IPS DF 19.7 (cell line): ENCODE data around the gene HMGB4.

Experiments
- DNase-seq: peaks from one replicate; pipeline ENCODE4 v3.0.0-alpha.2; 2013; ENCODE audit warnings: low read depth, low spot score

HMGB4 gene

GRCh38 chr1:33898406-33898805, 34.5 kb downstream of the HMGB4 start:
- DNase-seq, result no peak

DNA sequence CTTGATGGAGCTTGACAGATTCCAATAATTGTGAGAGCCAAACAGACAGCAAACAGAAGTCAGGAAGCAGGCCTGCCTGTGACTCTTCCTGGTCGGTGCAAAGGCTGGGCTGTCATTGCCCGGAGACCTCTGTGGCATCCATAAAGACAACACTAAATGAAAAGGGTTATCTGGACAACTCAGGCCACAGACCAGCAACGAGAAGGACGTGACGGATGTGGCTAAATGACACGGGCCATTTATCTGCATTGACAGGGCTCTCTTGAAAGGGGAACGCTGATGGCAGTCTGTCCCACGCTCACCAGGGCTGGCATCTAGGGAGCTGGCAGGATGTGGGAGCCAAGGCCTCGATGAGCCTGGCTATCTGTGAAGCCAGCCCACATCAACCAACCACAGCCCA, 35.0 kb downstream of the HMGB4 start:
- no peak for DNase-seq

DNA sequence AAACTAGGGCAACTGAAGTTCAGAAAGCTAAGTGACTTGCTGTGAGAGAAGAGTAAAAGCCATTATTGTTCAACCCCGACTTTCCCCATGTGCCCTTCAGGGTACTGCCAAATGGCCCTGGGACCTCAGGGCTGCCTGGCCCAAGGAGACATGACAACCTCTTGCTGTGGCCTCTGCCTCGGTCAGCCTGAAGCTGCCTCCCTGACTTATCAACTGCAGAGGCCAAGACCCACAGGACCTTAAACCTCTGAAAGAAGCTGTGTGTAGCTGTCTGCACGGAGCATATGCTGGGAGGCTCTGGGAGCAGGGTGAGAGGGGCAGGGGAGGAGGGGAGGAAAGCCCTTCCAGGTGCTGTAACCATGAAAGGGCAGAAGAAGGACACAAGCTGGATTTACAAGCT, 35.9 kb downstream of the HMGB4 start:
- DNase-seq, result no peak

- no peak for DNase-seq
These were observed 38.8 kb downstream of the HMGB4 start for GRCh38 chr1:33902486-33903209.

- no peak for DNase-seq
These were observed 39.3 kb downstream of the HMGB4 start for GRCh38 chr1:33903210-33903589.

DNA sequence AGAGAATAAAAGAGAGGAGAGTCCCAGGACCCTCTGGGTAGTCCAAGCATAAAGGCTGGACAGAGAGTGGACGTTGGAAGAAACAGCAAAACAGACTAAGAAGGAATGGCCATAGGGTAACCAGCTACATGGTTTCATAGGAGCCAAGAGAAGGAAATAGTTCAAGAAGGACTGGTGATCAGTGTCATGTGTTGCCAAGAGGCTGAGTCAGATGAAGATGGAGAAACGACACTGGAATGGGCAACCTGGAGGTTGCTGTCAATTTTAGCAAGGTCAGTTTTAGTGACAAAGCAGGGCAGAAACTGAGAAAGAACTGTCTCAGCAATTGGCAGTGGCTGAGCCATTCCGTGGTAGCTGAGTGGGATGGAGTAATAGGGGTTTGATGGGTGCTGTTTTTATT, 41.4 kb downstream of the HMGB4 start:
- DNase-seq, result no peak

GRCh38 chr1:33906156-33906555, 42.3 kb downstream of the HMGB4 start:
- DNase-seq, result no peak

GRCh38 chr1:33908324-33908956, 44.6 kb downstream of the HMGB4 start:
- DNase-seq, result no peak
